Caco-2 (cell line): Measurements from ENCODE around the gene CAMK4. TPM values are rescaled to one million over a fixed set of nuclear protein-coding genes. Genes with fewer than 3 reads are reported as not detected.

Experiments
- BruUV-seq: library from RNA; stranded (reverse); fragments of 400-500 nt; replicated peaks from 2 replicates; lab custom pipeline; 2021; lab: Mats Ljungman, UMichigan
- CTCF ChIA-PET: fragments of 300-600 bp; sonication (Branson Sonifier 250); formaldehyde crosslinking; loops from one replicate; lab custom pipeline; 2022; ENCODE audit warnings: antibody characterized with exemption; lab: Charles Lee
- POLR2A ChIA-PET: fragments of 300-600 bp; sonication (Branson Sonifier 250); formaldehyde crosslinking; loops from one replicate; lab custom pipeline; 2022; ENCODE audit warnings: antibody characterized with exemption; lab: Charles Lee
- DNase-seq, 2 experiments: peaks; one replicate each; pipeline versions ENCODE4 v3.0.0 to v3.0.0-alpha.2; 2020 to 2022
- H3K27me3 ChIP-seq: replicated peaks from 2 replicates; pipeline ENCODE4 v1.6.0; 2011; ENCODE audit warnings: low read length; ENCODE audit not compliant: control insufficient read depth, insufficient read depth
- H3K36me3 ChIP-seq: 2 replicates; pipeline ENCODE4 v1.5.1; 2011; ENCODE audit warnings: low read length; ENCODE audit not compliant: control insufficient read depth, insufficient read depth
- H3K4me1 ChIP-seq: fragments of 250-450 bp; sonication (Bioruptor Pico); 2 replicates; pipeline ENCODE4 v1.5.1; 2020; ENCODE audit warnings: mild to moderate bottlenecking
- H3K4me3 ChIP-seq: 2 replicates; pipeline ENCODE4 v1.5.1; 2011; ENCODE audit warnings: low read depth, mild to moderate bottlenecking, control low read depth, low read length
- H3K9me3 ChIP-seq: fragments of 250-450 bp; sonication (Bioruptor Pico); 2 replicates; pipeline ENCODE4 v1.5.1; 2020; ENCODE audit warnings: mild to moderate bottlenecking, moderate library complexity
- H3K27ac Mint-ChIP-seq: one replicate; pipeline ENCODE4 v1.8.0; 2022; ENCODE audit warnings: mixed read lengths; ENCODE audit not compliant: unreplicated experiment
- H3K27me3 Mint-ChIP-seq: one replicate; pipeline ENCODE4 v1.8.0; 2022; ENCODE audit warnings: mixed read lengths; ENCODE audit not compliant: insufficient read depth, unreplicated experiment
- H3K36me3 Mint-ChIP-seq: one replicate; pipeline ENCODE4 v1.8.0; 2022; ENCODE audit warnings: mild to moderate bottlenecking, mixed read lengths; ENCODE audit not compliant: insufficient read depth, unreplicated experiment
- H3K4me1 Mint-ChIP-seq: one replicate; pipeline ENCODE4 v1.8.0; 2022; ENCODE audit warnings: low read depth, mixed read lengths; ENCODE audit not compliant: unreplicated experiment
- H3K4me3 Mint-ChIP-seq: one replicate; pipeline ENCODE4 v1.8.0; 2022; ENCODE audit warnings: mild to moderate bottlenecking, moderate library complexity, mixed read lengths; ENCODE audit not compliant: unreplicated experiment
- H3K9me3 Mint-ChIP-seq: one replicate; pipeline ENCODE4 v1.8.0; 2022; ENCODE audit warnings: mixed read lengths; ENCODE audit not compliant: unreplicated experiment
- CTCF ChIP-seq, 2 experiments: fragments of 200-600 bp in 1 of 2; IDR thresholded peaks; 1 replicate in 1 of 2; 2 replicates in 1 of 2; pipeline versions ENCODE4 v1.5.1 to v1.8.0; 2011 to 2022; ENCODE audit warnings: antibody characterized with exemption in 1 of 2, control low read depth in 1 of 2, inconsistent platforms in 1 of 2, low read depth in 1 of 2, low read length in 1 of 2, mild to moderate bottlenecking in 1 of 2, moderate library complexity in 1 of 2; ENCODE audit not compliant: insufficient read depth in 1 of 2, severe bottlenecking in 1 of 2, unreplicated experiment in 1 of 2
- intact Hi-C: fragments of 100-400 bp; cut with micrococcal nuclease; formaldehyde crosslinking; loops from one replicate; pipeline ENCODE4 v1.10.0; 2022; ENCODE audit not compliant: unreplicated experiment
- total RNA-seq: library from RNA; stranded (reverse); gene quantifications from 2 replicates; pipeline ENCODE4 v1.2.3, GENCODE V29; 2022

The CAMK4 gene
- total RNA-seq, 1 experiment from 2014 or later, result not detected

GRCh38 chr5:111367115-111367514 lies 142.9 kb downstream of the CAMK4 start:
- no peak overlapping the region for H3K4me3 Mint-ChIP-seq
- peaks cover 5% of the 10 kb centered on the region for H3K27me3 Mint-ChIP-seq
- H3K4me1 ChIP-seq, result peaks cover 3% of the 10 kb centered on the region; the same call in 1 of the 2 replicates
- POLR2A ChIA-PET, result no interaction called here
- no TSS peak for BruUV-seq
- no peak overlapping the region for H3K4me3 ChIP-seq
- no peak overlapping the region for H3K27ac Mint-ChIP-seq
- no peaks in the 10 kb centered on the region for H3K4me1 Mint-ChIP-seq
- peaks cover 9% of the 10 kb centered on the region for H3K9me3 Mint-ChIP-seq
- no peak for TF ChIP-seq CTCF (IDR thresholded peaks at IDR 0.05; ENCODE audit: insufficient read depth in 1 of 2, low read depth in 1 of 2, low read length in 1 of 2, severe bottlenecking in 1 of 2, unreplicated experiment in 1 of 2)
- no peaks in the 10 kb centered on the region for H3K27me3 ChIP-seq
- intact Hi-C loops, result no loop called here
- H3K9me3 ChIP-seq, result no peaks in the 10 kb centered on the region
- no peaks in the 10 kb centered on the region for H3K36me3 Mint-ChIP-seq
- CTCF ChIA-PET, result no interaction called here
- peak; percentile 17 to 47 for DNase-seq
- H3K36me3 ChIP-seq, result no peaks in the 10 kb centered on the region

GRCh38 chr5:111372799-111373198 lies 148.6 kb downstream of the CAMK4 start:
- Mint-ChIP-seq H3K4me3 (no peak overlapping the region), H3K27ac (no peak overlapping the region), H3K36me3 (no peaks in the 10 kb centered on the region), H3K27me3 (peaks cover 5% of the 10 kb centered on the region), H3K4me1 (no peaks in the 10 kb centered on the region), H3K9me3 (no peaks in the 10 kb centered on the region)
- Histone ChIP-seq H3K27me3 (no peaks in the 10 kb centered on the region), H3K4me1 (no peaks in the 10 kb centered on the region), H3K9me3 (no peaks in the 10 kb centered on the region), H3K36me3 (no peaks in the 10 kb centered on the region), H3K4me3 (no peak overlapping the region)
- DNase-seq, result no peak
- POLR2A ChIA-PET, result no interaction called here
- CTCF ChIA-PET, result no interaction called here
- no TSS peak for BruUV-seq
- intact Hi-C loops, result no loop called here
- TF ChIP-seq CTCF (IDR thresholded peaks at IDR 0.05; ENCODE audit: insufficient read depth in 1 of 2, low read depth in 1 of 2, low read length in 1 of 2, severe bottlenecking in 1 of 2, unreplicated experiment in 1 of 2), result no peak

GRCh38 chr5:111374380-111374779 lies 150.2 kb downstream of the CAMK4 start:
- BruUV-seq, result no TSS peak
- POLR2A ChIA-PET, result no interaction called here
- Histone ChIP-seq H3K9me3 (no peaks in the 10 kb centered on the region), H3K4me1 (no peaks in the 10 kb centered on the region), H3K36me3 (no peaks in the 10 kb centered on the region), H3K4me3 (no peak overlapping the region), H3K27me3 (no peaks in the 10 kb centered on the region)
- CTCF ChIA-PET, result no interaction called here
- Mint-ChIP-seq H3K4me1 (no peaks in the 10 kb centered on the region), H3K36me3 (no peaks in the 10 kb centered on the region), H3K27me3 (peaks cover 5% of the 10 kb centered on the region), H3K4me3 (no peak overlapping the region), H3K9me3 (no peaks in the 10 kb centered on the region), H3K27ac (no peak overlapping the region)
- intact Hi-C loops, result no loop called here
- no peak for TF ChIP-seq CTCF (IDR thresholded peaks at IDR 0.05; ENCODE audit: insufficient read depth in 1 of 2, low read depth in 1 of 2, low read length in 1 of 2, severe bottlenecking in 1 of 2, unreplicated experiment in 1 of 2)
- no peak for DNase-seq
